Ovary (tissue), 3 donors: Measurements from ENCODE around the gene BRAF.

Experiments used
- EP300 ChIP-seq: sonication (generic); formaldehyde crosslinking; IDR thresholded peaks from one replicate; pipeline ENCODE4 v1.6.1; 2017; ENCODE audit warnings: antibody characterized with exemption
- POLR2A ChIP-seq: fragments of 450-650 bp; IDR thresholded peaks from one replicate; pipeline ENCODE4 v1.6.1; 2017; ENCODE audit warnings: antibody characterized with exemption, mild to moderate bottlenecking, moderate library complexity
- TF ChIP-seq, protein P1 (sequence below), 3 donors: fragments of 450-650 bp in 2 of 3; fragments of 200-600 bp in 1 of 3; IDR thresholded peaks; one replicate each; pipeline versions ENCODE4 v1.5.1 to v1.8.0; 2016 to 2022; ENCODE audit warnings: antibody characterized with exemption in 3 of 3, mild to moderate bottlenecking in 1 of 3
- donor health status: DM: no; HTN: no; CAD: no.

- TF ChIP-seq POLR2A (no peak), EP300 (no peak)
- TF ChIP-seq, protein P1, sequence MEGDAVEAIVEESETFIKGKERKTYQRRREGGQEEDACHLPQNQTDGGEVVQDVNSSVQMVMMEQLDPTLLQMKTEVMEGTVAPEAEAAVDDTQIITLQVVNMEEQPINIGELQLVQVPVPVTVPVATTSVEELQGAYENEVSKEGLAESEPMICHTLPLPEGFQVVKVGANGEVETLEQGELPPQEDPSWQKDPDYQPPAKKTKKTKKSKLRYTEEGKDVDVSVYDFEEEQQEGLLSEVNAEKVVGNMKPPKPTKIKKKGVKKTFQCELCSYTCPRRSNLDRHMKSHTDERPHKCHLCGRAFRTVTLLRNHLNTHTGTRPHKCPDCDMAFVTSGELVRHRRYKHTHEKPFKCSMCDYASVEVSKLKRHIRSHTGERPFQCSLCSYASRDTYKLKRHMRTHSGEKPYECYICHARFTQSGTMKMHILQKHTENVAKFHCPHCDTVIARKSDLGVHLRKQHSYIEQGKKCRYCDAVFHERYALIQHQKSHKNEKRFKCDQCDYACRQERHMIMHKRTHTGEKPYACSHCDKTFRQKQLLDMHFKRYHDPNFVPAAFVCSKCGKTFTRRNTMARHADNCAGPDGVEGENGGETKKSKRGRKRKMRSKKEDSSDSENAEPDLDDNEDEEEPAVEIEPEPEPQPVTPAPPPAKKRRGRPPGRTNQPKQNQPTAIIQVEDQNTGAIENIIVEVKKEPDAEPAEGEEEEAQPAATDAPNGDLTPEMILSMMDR (IDR thresholded peaks at IDR 0.05): no peak
These were observed 226.3 kb downstream of the BRAF start for GRCh38 chr7:140698477-140698876.
